Cerebellar nuclear complex (tissue), 1 donor: Measurements from ENCODE around the gene DNAH10.

Source experiments
- DNase-seq, 2 experiments: peaks; one replicate each; lab custom pipeline; 2025; lab: John Stamatoyannopoulos, UW

DNAH10 gene

GRCh38 chr12:123845881-123846280 lies 83.8 kb downstream of the DNAH10 start:
- no peak for DNase-seq

- DNase-seq = no peak
Observed at GRCh38 chr12:123846340-123846739, 84.2 kb downstream of the DNAH10 start.

- DNase-seq = no peak
Observed at GRCh38 chr12:123847019-123847418, 84.9 kb downstream of the DNAH10 start.

- DNase-seq = no peak
Observed at GRCh38 chr12:123847876-123848275, 85.8 kb downstream of the DNAH10 start.

GRCh38 chr12:123849517-123849916 lies 87.4 kb downstream of the DNAH10 start:
- DNase-seq = no peak

GRCh38 chr12:123850246-123851134 lies 88.4 kb downstream of the DNAH10 start:
- DNase-seq = no peak

- DNase-seq = no peak
Observed at GRCh38 chr12:123853396-123854070, 91.4 kb downstream of the DNAH10 start.

GRCh38 chr12:123854232-123854631 lies 92.1 kb downstream of the DNAH10 start:
- no peak for DNase-seq

GRCh38 chr12:123854918-123855317 lies 92.8 kb downstream of the DNAH10 start:
- DNase-seq = no peak

GRCh38 chr12:123856681-123857080 lies 94.6 kb downstream of the DNAH10 start:
- DNase-seq = no peak

- no peak for DNase-seq
Observed at GRCh38 chr12:123858176-123858575, 96.1 kb downstream of the DNAH10 start.

- no peak for DNase-seq
Observed at GRCh38 chr12:123859035-123859434, 96.9 kb downstream of the DNAH10 start.

GRCh38 chr12:123860377-123860776 lies 98.3 kb downstream of the DNAH10 start:
- DNase-seq = no peak

GRCh38 chr12:123861392-123861791 lies 99.3 kb downstream of the DNAH10 start:
- DNase-seq = no peak

- no peak for DNase-seq
Observed at GRCh38 chr12:123867141-123867540, 105.0 kb downstream of the DNAH10 start.

- no peak for DNase-seq
Observed at GRCh38 chr12:123868791-123869190, 106.7 kb downstream of the DNAH10 start.

GRCh38 chr12:123873793-123874192 lies 111.7 kb downstream of the DNAH10 start:
- DNase-seq = no peak

GRCh38 chr12:123877968-123878367 lies 115.9 kb downstream of the DNAH10 start:
- DNase-seq = no peak

- no peak for DNase-seq
Observed at GRCh38 chr12:123879101-123879500, 117.0 kb downstream of the DNAH10 start.

GRCh38 chr12:123879691-123880090 lies 117.6 kb downstream of the DNAH10 start:
- no peak for DNase-seq

- DNase-seq = no peak
Observed at GRCh38 chr12:123882161-123882705, 120.1 kb downstream of the DNAH10 start.

- DNase-seq = no peak
Observed at GRCh38 chr12:123886258-123886657, 124.2 kb downstream of the DNAH10 start.
